ENCODE measurements around the gene TCN1. TPM values are rescaled to one million over a fixed set of nuclear protein-coding genes. Genes with fewer than 3 reads are reported as not detected.

The TCN1 gene
- total RNA-seq, 1 donor from 2014 or later, result not detected

DNA sequence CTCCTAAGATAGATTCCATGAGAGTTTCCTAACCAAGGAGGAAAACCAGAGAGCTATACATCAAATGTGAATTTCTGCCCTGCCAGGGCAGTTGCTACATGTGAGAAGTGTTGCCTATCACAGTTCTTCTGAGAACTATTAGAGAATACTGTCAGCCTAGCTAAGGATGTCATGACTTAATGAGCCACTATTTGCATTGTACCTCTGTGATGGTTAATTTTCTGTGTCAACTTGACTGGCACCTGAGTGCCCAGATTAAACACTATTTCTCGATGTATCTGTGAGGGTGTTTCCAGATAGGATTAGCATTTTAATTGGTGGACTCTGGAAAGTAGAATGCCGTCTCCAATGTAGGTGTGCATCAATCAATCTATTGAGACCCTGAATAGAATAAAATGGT, 1.7 kb upstream of the TCN1 start:
- H3K27me3 Mint-ChIP-seq, result peaks cover 2% of the 10 kb centered on the region
- intact Hi-C loops (cut with micrococcal nuclease), result no loop called here
- H3K27ac Mint-ChIP-seq, result no peak overlapping the region
- no peaks in the 10 kb centered on the region for H3K4me1 Mint-ChIP-seq
- no peak overlapping the region for H3K4me3 Mint-ChIP-seq
- POLR2A ChIA-PET, result no interaction called here
- DNase-seq, result no peak
- no peak for ATAC-seq (ENCODE audit: low read depth)
- H3K9me3 Mint-ChIP-seq, result peaks cover 10% of the 10 kb centered on the region
- TF ChIP-seq, protein P1, sequence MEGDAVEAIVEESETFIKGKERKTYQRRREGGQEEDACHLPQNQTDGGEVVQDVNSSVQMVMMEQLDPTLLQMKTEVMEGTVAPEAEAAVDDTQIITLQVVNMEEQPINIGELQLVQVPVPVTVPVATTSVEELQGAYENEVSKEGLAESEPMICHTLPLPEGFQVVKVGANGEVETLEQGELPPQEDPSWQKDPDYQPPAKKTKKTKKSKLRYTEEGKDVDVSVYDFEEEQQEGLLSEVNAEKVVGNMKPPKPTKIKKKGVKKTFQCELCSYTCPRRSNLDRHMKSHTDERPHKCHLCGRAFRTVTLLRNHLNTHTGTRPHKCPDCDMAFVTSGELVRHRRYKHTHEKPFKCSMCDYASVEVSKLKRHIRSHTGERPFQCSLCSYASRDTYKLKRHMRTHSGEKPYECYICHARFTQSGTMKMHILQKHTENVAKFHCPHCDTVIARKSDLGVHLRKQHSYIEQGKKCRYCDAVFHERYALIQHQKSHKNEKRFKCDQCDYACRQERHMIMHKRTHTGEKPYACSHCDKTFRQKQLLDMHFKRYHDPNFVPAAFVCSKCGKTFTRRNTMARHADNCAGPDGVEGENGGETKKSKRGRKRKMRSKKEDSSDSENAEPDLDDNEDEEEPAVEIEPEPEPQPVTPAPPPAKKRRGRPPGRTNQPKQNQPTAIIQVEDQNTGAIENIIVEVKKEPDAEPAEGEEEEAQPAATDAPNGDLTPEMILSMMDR (IDR thresholded peaks at IDR 0.05), result no peak
- CTCF ChIA-PET, result no interaction called here
- H3K36me3 Mint-ChIP-seq (ENCODE audit: low read depth), result no peaks in the 10 kb centered on the region

DNA sequence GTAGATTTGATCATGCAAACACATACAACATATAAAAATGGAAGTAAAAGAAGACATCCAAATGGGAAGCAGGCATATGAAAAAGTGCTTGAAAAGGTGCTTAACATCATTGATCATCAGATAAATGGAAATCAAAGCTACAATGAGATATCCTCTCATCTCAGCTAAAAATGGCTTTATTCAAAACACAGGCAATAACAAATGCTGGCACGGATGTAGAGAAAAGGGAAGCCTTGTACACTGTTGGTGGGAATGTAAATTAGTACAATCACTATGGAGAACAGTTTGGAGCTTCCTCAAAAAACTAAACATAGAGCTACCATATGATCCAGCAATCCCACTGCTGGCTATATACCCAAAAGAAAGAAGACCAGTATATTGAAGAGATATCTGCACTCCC, 549 bp upstream of the TCN1 start:
- no peak overlapping the region for H3K27ac Mint-ChIP-seq
- CTCF ChIA-PET, result no interaction called here
- intact Hi-C loops (cut with micrococcal nuclease), result no loop called here
- H3K36me3 Mint-ChIP-seq (ENCODE audit: low read depth), result no peaks in the 10 kb centered on the region
- peaks cover 10% of the 10 kb centered on the region for H3K9me3 Mint-ChIP-seq
- ATAC-seq (ENCODE audit: low read depth) (no peak), DNase-seq (no peak)
- H3K4me3 Mint-ChIP-seq, result no peak overlapping the region
- no peaks in the 10 kb centered on the region for H3K4me1 Mint-ChIP-seq
- POLR2A ChIA-PET, result no interaction called here
- TF ChIP-seq, protein P1 (IDR thresholded peaks at IDR 0.05), result no peak
- peaks cover 4% of the 10 kb centered on the region for H3K27me3 Mint-ChIP-seq

DNA sequence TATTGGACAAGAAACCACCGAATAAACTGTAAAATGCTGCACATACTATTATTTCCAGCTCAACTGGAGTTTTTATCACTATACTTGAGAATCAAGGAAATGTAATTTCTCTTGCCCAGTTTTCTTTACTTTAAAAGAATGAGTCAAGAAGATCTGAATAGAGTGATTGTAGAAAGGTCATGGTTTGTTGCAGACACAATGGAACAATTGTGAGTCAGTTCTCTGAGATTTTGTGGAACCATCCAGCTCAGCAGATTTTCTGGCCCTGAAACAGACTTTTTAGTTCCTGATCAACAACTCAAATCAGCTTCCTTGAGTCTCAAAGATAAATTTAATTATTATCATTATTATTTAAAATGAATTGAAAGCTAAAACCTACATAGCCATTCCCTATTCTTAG, 1.3 kb downstream of the TCN1 start:
- H3K27ac Mint-ChIP-seq, result no peak overlapping the region
- DNase-seq, result no peak
- TF ChIP-seq, protein P1 (IDR thresholded peaks at IDR 0.05), result no peak
- no peak for ATAC-seq (ENCODE audit: low read depth)
- intact Hi-C loops (cut with micrococcal nuclease), result no loop called here
- peaks cover 4% of the 10 kb centered on the region for H3K27me3 Mint-ChIP-seq
- H3K9me3 Mint-ChIP-seq, result peaks cover 4% of the 10 kb centered on the region
- no peak overlapping the region for H3K4me3 Mint-ChIP-seq
- ChIA-PET POLR2A (no interaction called here), CTCF (no interaction called here)
- no peaks in the 10 kb centered on the region for H3K4me1 Mint-ChIP-seq
- H3K36me3 Mint-ChIP-seq (ENCODE audit: low read depth), result no peaks in the 10 kb centered on the region

DNA sequence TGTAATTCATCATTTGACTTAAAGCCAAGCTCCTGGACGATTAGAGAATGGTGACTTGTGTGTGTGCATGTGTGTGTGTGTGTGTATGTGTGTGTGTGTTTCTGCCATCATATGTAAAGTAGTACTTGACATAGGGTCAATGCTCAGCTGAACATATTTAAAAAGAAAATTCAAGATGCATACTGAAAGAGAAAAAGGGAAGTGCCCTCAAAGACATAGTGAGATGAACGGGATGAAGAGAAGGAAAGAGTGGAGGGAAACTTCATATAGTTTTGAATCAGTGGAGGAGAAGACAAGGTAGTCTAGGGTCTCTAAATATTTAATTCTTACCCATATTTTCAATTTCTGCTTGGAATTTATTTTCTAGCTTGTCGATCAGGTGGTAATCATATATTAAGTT, 4.0 kb downstream of the TCN1 start:
- intact Hi-C loops (cut with micrococcal nuclease), result no loop called here
- H3K9me3 Mint-ChIP-seq, result peaks cover 3% of the 10 kb centered on the region
- ChIA-PET CTCF (no interaction called here), POLR2A (no interaction called here)
- H3K27me3 Mint-ChIP-seq, result peaks cover 2% of the 10 kb centered on the region
- no peak overlapping the region for H3K4me3 Mint-ChIP-seq
- no peak for DNase-seq
- no peak for ATAC-seq (ENCODE audit: low read depth)
- no peaks in the 10 kb centered on the region for H3K36me3 Mint-ChIP-seq (ENCODE audit: low read depth)
- TF ChIP-seq, protein P1 (IDR thresholded peaks at IDR 0.05), result no peak
- no peaks in the 10 kb centered on the region for H3K4me1 Mint-ChIP-seq
- no peak overlapping the region for H3K27ac Mint-ChIP-seq

DNA sequence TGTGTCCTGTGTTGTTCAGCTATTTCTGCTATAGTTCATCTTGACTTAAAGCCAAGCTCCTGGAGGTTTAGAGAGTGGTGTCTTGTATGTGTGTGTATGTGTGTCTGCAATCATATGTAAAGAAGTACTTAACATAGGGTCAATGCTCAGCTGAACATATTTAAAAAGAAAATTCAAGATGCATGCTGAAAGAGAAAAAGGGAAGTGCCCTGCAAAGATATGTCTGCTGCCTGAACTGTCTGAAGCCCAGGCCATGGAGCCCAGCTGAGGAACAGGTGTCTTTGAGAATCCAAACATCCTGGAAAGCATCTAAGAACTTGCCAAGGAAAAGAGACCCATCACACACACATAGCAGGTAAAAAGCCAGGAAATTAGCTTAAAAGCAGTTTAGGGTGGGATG, 6.6 kb downstream of the TCN1 start:
- Mint-ChIP-seq H3K36me3 (ENCODE audit: low read depth) (no peaks in the 10 kb centered on the region), H3K27me3 (peaks cover 2% of the 10 kb centered on the region), H3K27ac (no peak overlapping the region), H3K4me3 (no peak overlapping the region), H3K9me3 (no peaks in the 10 kb centered on the region), H3K4me1 (no peaks in the 10 kb centered on the region)
- TF ChIP-seq, protein P1 (IDR thresholded peaks at IDR 0.05), result no peak
- DNase-seq (no peak), ATAC-seq (ENCODE audit: low read depth) (no peak)
- ChIA-PET POLR2A (no interaction called here), CTCF (interaction anchor here (1.0 kb wide), 1 partner anchor 836 kb away, joined by 4 read pairs; no protein-coding TSS in a partner anchor)
- intact Hi-C loops (cut with micrococcal nuclease), result no loop called here

Data from activated B cell treated with CpG ODN at 0.5 μM for 24 hours (primary cell).